HG03135 (cell line): ENCODE measurements around the gene P2RY13.

Source experiments
- ATAC-seq: cut with Tn5 transposase; IDR thresholded peaks from one replicate; pipeline ENCODE4 v1.9.1; 2021; ENCODE audit warnings: mild to moderate bottlenecking, moderate library complexity; ENCODE audit not compliant: unreplicated experiment

P2RY13 gene

GRCh38 chr3:151297429-151297828 is 31.9 kb downstream of the P2RY13 start:
- ATAC-seq = no peak

DNA sequence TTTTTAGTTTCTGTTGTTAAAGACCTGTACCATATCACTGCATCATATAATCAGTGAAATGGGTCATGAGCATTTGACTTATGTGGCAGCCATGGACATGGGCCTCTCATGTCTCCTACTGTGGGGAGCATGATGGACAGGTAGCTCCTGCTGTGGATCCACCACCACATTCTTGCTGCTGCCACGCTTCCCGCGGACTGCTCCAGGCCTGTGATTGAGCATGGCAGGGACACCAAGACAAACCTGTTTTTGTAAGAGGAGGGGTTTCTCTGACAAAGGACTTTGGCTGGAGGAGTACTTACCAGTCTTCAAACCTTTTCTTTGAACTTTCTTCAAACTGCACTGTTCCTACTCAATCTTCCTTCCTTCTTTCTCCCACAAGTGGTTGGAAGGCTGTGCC is 33.1 kb downstream of the P2RY13 start:
- ATAC-seq = no peak

DNA sequence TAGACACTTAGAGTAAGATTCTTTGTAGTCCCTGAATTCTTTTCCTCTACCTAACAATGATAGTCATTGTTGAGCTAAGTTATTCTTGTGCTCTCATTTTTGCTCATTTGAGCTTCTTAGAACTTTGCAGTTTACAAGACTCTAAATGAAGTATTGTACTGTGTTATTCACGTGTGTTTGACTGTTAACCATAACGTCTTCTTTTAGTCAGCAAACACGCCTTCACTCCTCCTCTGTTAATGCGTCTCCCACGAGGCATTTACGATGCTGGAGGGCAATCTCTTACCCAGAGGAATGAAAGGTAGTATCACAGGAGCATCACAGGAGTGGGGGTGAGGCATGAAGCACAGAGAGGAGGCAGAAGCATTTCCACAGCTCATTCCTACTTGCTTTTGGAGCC is 36.2 kb downstream of the P2RY13 start:
- no peak for ATAC-seq

GRCh38 chr3:151290673-151291072 is 38.7 kb downstream of the P2RY13 start:
- no peak for ATAC-seq

DNA sequence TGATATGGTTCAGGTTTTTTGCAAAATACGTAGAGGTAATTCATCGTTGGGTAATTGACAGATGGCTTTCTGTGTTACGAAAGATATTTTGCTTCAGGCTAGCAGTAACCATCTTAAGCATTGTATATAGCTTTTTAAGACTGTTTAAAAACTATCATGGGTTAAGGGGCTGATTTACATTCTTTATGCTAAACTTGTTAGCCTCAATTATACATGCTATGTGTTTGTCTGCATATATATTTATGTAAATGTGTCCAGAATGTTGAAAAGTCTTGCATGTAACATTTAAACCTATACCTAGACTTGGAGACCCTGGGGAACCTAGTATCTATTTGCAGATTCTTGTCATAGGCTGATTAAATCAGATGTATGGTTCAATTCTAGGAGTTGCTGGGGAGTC is 39.9 kb downstream of the P2RY13 start:
- no peak for ATAC-seq

- no peak for ATAC-seq
Measured at GRCh38 chr3:151285940-151286339, 43.4 kb downstream of the P2RY13 start.

DNA sequence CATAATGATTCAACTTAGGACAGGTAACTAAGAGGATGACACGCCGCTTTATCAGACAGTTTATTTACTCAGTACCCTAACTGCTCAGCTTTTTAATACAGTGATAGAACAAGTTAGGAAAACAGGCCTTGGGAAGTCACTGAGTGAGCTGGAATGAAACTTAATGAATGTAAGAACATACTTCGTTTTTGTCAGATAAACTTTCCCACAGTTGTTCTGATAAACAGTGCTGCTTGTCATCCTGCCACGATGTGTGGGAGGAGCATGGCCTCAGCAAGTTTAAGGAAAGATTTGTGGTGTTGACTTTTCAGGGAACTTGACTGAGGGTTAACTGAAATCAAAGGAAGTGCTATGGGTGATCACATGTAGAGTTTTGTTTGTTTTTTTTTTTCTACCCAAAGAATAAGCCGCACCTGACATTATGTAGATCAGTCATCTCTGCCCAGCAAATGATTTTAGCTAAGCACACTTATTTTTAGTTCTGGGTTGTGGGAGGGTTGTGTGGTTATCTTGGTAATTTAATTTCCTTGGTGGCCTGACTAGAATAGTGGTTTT is 45.4 kb downstream of the P2RY13 start:
- no peak for ATAC-seq

DNA sequence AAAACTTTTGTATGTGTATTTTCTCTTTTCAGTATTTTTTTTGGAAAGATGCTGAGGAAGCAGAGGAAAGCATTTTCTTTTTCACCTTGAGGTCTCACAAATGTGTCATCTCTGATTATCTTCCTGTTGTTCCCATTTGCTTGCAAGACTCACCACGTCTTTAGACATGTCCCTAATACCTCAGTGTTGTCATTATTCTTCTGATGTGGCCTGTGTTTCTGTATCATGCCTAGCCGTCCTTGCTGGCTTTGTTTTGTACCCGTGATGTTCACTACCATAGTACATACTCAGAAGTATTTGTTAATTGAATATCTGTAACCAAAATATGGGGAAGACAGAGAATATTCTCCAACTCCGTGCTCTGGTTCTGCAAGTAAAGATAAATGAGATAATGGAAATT is 46.0 kb downstream of the P2RY13 start:
- ATAC-seq = no peak

DNA sequence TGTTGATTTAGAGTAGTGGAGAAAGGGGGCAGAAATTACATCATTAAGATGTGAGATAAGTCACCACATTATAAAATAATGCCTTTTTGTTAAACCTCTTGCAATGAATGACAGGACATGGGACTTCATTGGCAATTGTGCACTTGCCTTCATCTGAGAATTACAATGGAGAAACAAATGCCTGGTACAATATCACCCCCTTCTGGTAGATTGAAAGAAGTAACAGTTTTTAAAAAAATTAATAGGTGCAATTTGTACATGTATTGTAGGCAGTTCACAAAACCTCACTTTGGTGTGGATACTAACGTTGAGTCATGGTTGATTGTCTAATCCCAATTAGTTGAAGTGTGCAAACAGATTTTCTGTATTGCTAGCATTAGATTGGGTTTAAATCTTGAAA is 46.4 kb downstream of the P2RY13 start:
- peak; percentile 53 for ATAC-seq

- no peak for ATAC-seq
Measured at GRCh38 chr3:151281671-151282324, 47.6 kb downstream of the P2RY13 start.

GRCh38 chr3:151278230-151278629 is 51.1 kb downstream of the P2RY13 start, which contains the start of gene P2RY14:
P2RY14 (minus strand) TSS chr3:151278542; CDS start chr3:151214316, 64,226 bp downstream.
- no peak for ATAC-seq

DNA sequence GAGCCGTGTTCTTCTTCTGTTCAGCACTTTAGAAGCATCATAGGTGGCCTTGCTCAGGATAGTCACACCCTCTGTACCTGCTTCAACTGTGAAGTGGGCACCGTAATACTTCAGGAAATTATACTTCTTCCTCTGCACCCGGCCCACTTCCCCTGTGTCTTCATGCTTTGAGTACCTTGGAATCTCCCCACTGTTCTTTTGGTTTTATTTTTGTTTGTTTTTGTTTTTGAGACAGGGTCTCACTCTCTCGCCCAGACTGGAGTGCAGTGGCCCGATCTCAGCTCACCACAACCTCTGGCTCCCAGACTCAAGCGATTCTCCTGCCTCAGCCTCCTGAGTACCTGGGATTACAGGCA is 52.7 kb downstream of the P2RY13 start:
- peak; percentile 56 for ATAC-seq
